Adrenal gland (tissue), 5 donors: ENCODE data around the gene DPP6.

ENCODE experiments used
- CTCF ChIP-seq, 6 experiments: fragments of 450-650 bp in 4 of 6; fragments of 200-600 bp in 2 of 6; sonication (generic) in 1 of 6; IDR thresholded peaks; 1 replicate in 5 of 6; 2 replicates in 1 of 6; pipeline versions ENCODE4 v1.5.1 to v1.8.0; 2016 to 2021; ENCODE audit warnings: antibody characterized with exemption in 6 of 6, mild to moderate bottlenecking in 2 of 6, moderate library complexity in 1 of 6
- POLR2A ChIP-seq, 2 donors: fragments of 450-650 bp; IDR thresholded peaks; one replicate each; pipeline ENCODE4 v1.6.1; 2017; ENCODE audit warnings: antibody characterized with exemption in 2 of 2, mild to moderate bottlenecking in 2 of 2, moderate library complexity in 1 of 2
- donor health status: DM: no; HTN: no; CAD: no.

GRCh38 chr7:154729056-154729455 lies 676.9 kb downstream of the DPP6 start:
- TF ChIP-seq CTCF (IDR thresholded peaks at IDR 0.05) (no peak), POLR2A (IDR thresholded peaks at IDR 0.05) (no peak)
